CD4-positive, alpha-beta T cell treated with Interleukin-12 subunit alpha and Interleukin-12 subunit beta, for 1 hour (primary cell): ENCODE data around the gene ZFAND2B.
A peak's percentile ranks its signal among the peaks of the same experiment; 100 is the strongest.
"Not testable (repeated sequence)": the region's sequence is repeated elsewhere in the genome, so short reads cannot be mapped to it uniquely, and the experiment has no call there.

Source experiments
- DNase-seq: peaks from one replicate; pipeline ENCODE4 v3.0.0-alpha.2; 2020

Gene ZFAND2B

DNA sequence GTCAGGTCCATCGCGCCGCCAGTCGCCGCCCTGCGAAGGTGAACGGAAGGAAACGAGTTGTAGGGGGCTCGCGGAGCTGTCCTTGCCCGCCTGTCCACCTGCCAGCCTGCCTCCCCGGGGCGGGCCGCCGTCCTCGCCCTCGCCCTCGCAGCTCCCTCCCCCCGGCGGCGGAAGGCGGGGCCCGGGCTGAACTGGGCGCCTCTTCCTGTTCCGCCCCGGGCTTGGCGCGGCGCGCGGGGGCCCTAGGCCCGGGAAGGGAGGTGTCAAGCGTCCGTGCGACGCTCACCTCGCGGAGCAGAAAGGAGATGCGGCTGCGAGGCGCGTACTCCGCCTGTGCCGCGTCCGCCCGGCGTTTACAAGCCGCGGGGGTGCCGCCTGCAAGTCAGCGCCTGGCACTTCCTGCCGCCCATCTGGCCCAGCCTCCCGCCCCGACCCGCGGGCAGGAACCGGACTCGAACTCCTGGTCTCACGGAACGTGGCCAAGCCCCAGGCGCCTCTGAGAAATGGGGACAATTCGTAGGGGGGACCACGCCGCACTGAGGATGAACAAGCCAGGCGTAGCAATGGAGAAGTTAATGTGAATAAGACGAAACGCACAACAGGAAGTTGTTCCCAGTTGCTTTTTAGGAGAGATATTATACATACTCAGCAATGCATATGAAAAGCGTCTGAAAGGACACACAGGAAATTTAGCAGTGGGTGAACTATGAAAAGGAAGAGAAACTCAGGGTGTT, 29.6 kb upstream of the ZFAND2B start, which contains the start of gene CNPPD1:
Gene CNPPD1, minus strand, starts transcription at position 108 of the 734 bp plus-strand sequence. Its CDS starts 97 bp downstream, at position 11.
- DNase-seq = peak; percentile 90

DNA sequence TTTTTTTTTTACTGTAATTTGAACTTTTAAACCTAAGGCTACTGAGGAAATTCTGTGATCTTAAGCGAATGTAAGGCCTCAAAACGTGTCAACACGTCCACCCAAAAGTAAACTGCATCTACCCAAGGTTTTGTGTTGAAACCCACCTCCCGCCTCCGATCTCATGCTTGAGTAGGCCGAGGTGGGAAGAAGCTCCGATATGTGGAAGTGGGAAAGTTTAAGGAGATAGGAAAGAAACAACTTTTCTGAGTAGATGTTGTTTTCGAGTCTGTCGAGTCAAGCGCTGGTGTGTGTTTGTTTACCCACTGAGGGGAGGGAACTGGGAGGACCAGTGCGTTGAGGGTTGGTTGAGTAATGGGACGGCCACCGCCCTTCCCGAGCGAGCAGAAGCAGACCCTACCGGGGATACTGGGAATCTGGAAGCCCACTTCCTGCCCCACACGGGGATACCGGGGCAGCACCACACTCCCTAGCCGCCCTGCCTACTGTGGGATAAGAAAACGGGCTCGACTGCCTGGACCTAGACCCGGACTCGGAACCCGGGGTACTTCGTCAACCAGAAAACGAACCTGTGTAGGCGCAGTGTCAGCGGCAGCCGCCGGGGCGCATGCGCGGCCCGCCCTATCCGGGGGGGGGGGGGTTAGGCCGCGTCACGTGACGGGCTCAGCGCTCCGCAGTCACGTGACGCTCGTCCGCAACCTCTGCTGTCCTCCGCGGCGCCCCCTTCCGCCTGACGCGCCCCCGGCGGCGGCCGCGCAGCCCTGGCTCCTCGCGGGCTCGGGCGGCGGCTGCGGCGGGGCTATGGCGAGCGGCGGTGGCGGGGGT, 28.8 kb upstream of the ZFAND2B start, which contains the start of gene RETREG2:
Gene RETREG2, plus strand, starts transcription at position 724 of the 825 bp plus-strand sequence. Its CDS starts 78 bp downstream, at position 802.
- peak; percentile 90 for DNase-seq

DNA sequence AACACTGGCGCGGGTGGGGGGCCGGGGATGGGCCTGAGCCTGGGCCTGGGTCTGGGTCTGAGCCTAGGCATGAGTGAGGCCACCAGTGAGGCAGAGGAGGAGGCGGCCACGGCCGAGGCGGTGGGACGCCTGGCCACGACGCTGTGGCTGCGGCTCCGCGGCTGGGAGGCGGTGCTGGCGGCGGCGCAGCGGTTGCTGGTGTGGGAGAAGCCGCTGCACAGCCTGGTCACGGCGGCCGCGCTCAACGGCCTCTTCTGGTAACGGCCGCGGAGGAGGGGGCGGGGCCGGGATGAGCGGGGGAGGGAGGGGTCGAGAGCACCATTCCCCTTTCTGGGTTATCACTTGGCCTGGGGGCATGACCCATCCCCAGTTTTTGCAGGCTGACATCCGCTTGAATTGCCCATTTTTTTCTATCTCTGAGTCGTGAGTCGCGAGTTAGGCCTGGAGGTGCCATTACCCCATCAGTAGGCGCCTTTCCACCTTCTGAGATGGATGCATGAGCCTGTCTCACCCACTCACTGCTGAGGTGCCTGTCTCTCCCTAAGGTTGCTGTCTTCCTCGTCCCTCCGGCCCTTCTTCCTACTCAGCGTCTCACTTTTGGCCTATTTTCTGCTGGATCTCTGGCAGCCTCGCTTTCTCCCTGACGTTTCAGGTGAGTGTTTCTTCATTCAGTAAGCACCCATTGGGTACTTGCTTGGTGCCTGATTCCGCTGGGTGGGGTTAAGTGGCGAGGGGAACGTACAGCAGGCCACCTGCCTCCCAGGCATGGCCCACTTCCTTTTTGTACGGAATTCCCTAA, 28.0 kb upstream of the ZFAND2B start:
- DNase-seq = peak; percentile 47

DNA sequence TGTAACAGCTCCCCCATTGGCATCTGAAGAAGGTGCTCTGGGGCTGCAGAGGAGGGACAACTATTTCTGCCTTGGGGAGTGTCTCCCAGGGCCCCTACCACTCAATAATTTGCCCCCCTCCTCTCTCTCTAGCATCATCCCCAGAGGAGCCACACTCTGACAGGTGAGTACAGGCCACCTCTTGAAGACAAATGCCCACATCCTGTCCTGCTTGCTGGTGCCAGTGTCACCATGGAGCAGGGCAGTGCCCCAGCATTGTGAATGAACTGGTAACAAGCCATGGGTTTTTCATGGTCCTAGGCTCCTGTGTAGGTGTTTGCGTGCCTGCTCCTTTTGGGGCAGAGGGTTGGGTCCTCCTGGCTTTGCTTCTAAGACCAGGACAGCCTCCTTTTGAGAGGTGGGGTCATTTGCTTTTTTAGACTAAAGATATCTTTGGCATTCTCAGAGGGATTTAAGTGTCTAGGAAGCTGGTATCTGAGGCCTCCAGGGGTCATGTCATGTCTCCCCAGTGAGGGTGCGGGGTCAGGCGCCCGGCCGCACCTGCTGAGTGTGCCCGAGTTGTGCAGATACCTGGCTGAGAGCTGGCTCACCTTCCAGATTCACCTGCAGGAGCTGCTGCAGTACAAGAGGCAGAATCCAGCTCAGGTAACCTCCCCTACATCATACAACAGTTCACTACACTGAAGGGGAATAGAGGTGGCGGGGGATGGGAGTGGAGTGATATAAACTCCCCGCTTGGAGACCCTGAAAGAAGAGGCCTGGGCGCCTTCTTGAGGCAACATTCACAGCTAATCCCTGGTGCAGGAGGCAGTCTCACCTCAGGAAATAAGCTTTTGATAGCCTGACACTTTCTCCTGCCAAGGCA, 26.7 kb upstream of the ZFAND2B start:
- no peak for DNase-seq

DNA sequence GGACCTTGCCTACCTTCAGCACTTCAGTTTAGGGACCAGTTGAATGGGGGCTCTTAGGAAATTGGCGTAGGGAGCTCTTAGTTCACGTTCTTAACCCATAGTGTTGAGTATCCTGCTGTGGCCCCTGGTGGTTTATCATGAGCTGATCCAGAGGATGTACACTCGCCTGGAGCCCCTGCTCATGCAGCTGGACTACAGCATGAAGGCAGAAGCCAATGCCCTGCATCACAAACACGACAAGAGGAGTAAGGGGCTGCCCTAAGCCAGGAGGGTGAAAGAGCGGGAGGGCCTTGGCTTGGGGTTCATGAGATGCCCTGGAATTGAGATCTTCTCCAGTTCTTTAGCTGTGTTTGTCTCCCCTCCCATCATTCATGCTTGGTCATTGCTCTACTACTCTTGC, 25.6 kb upstream of the ZFAND2B start:
- DNase-seq = no peak

DNA sequence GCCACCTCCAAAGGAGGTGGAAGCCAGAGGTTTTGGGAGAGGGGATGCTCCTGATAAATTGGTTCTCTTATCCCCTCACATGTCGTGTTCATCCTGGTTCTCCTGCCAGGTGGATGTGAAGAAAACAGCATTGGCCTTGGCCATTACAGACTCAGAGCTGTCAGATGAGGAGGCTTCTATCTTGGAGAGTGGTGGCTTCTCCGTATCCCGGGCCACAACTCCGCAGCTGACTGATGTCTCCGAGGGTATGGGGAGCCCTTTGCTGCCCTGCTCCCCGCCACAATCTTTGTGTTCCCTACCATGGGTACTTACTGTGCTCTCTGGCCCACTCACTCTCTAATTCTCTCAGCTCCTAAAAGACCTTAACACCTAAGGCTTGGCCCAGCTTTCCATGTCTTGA, 25.1 kb upstream of the ZFAND2B start:
- DNase-seq = no peak

DNA sequence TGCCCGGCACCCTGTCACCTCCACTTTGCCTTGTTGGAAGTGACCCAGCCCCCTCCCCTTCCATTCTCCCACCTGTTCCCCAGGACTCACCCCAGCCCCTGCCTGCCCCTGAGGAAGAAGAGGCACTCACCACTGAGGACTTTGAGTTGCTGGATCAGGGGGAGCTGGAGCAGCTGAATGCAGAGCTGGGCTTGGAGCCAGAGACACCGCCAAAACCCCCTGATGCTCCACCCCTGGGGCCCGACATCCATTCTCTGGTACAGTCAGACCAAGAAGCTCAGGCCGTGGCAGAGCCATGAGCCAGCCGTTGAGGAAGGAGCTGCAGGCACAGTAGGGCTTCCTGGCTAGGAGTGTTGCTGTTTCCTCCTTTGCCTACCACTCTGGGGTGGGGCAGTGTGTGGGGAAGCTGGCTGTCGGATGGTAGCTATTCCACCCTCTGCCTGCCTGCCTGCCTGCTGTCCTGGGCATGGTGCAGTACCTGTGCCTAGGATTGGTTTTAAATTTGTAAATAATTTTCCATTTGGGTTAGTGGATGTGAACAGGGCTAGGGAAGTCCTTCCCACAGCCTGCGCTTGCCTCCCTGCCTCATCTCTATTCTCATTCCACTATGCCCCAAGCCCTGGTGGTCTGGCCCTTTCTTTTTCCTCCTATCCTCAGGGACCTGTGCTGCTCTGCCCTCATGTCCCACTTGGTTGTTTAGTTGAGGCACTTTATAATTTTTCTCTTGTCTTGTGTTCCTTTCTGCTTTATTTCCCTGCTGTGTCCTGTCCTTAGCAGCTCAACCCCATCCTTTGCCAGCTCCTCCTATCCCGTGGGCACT, 24.0 kb upstream of the ZFAND2B start:
- no peak for DNase-seq

DNA sequence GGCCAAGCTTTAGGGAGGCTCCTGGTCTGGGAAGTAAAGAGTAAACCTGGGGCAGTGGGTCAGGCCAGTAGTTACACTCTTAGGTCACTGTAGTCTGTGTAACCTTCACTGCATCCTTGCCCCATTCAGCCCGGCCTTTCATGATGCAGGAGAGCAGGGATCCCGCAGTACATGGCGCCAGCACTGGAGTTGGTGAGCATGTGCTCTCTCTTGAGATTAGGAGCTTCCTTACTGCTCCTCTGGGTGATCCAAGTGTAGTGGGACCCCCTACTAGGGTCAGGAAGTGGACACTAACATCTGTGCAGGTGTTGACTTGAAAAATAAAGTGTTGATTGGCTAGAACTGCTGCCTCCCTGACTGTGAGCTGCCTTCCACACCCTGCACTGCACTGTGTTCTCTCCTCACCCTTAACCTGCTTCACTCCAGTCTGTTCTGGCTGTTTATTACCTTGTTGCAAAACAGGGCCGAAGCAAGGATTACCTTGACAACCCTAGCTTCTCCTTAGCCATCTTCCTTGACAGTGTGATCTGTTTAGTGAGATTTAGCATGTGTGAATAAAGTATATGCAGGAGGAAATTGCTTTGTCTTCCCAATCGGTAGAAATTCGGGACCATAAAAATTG, 23.3 kb upstream of the ZFAND2B start:
- DNase-seq = no peak

DNA sequence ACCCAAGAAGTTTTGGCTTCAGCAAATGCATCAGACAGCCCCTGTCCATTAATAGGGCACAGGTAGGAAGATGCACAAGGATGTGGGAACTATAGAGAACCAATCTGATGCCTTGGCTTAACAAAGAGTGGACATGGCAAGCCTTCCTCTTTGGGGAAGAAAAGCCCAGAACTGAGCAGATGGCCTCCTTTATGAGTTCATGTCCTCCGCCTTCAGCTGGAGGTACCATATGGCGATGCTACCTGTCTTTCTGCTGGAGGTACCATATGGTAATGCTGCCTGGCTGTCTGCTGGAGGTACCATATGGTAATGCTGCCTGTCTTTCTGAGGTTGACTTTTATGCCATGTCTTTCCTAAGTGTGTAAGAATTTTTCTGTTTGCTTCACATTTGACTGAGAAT, 22.5 kb upstream of the ZFAND2B start:
- no peak for DNase-seq

DNA sequence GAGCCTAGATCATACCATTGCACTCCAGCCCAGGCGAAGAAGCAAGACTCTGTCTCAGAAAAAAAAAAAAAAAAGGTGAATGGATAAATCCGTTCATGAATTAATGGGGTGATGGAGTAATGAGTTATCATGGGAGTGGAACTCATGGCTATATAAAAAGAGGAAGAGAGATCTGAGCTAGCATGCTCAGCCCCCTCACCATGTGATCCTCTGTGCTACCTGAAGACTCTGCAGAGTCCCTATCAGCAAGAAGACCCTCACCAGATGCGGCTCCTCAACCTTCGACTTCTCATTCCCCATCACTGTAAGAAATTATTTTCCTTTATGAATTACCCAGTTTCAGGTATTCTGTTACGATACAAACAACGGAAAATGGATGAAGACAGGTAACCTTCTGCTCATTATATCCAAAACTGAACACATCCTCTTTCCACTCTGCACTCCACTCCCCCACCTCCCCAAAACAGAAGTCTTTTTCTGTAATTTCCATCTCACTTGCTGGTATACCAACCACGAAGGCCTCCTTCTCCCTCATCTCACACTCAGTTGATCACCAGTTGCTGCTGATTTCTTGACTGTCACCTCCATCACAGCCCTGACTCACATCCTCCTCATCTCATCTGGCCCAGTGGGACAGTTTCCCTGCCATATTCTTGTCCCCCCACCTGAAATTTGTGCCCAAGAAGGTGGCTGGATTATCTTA, 19.7 kb upstream of the ZFAND2B start:
- no peak for DNase-seq

DNA sequence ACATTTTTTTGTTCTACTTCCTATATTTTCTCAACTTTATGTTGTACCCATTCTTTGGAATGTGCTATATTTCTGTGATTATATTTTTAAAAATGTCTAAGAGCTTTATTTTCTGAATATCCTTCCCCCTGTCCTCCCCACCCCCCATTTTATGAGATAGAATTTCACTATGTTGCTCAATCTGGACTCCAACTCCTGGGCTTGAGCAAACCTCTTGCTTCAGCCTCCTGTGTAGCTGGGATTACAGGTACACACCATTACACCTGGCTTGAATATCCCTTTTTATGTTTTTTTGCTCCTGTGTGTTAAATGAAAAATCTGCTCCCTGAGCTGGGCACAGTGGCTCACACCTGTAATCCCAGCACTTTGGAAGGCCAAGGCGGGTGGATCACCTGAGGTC, 9.2 kb upstream of the ZFAND2B start:
- DNase-seq = no peak

DNA sequence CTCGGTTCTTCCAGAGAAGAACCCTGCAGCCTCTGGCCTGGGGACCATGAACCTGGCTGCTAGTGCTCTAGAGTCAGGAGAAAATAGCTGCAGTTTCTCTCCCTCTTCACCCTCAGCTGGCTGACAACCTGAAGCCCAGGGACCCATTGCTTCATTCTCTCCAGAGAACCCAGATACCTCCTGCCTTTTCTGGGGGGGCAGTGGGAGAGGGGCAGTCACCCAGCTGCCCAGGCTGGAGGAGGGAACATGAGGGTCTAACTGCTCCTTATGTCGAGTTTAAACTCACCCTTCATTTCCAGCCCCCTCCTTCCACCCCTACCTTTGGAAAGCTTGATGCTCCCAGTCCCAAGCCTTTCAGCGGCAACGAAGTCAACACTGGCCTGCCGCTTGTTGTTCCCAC, 7.6 kb upstream of the ZFAND2B start:
- DNase-seq = no peak

DNA sequence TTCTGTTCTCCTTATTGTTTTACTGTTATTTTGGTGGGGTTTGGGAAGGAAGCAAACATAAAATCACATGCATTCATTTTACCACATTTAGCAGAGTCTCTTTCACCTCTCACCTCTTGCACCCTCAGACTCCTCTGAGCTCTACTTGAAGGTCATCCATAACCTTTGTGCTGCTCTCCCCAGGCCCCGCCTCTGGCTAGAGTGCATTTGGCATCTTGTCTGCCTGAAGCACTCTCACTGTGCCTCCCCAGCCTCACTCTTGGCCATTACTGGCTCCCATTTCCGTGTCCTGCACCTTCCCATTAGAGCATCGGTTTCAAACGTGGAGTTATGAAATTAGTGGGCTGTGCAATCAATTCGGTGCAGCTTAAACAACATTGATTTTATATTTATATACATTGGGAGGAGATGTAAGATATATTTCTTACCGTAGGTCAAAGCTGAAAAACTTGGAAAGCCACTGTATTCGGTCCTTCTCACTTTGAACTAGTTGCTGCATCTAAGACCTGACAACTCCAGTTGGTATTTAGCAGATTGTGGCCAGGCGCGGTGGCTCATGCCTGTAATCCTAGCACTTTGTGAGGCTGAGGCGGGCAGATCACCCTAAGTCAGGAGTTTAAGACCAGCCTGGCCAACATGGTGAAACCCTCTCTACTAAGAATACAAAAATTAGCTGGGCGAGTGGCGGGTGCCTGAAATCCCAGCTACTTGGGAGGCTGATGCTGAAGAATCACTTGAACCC, 6.9 kb upstream of the ZFAND2B start:
- DNase-seq = no peak

DNA sequence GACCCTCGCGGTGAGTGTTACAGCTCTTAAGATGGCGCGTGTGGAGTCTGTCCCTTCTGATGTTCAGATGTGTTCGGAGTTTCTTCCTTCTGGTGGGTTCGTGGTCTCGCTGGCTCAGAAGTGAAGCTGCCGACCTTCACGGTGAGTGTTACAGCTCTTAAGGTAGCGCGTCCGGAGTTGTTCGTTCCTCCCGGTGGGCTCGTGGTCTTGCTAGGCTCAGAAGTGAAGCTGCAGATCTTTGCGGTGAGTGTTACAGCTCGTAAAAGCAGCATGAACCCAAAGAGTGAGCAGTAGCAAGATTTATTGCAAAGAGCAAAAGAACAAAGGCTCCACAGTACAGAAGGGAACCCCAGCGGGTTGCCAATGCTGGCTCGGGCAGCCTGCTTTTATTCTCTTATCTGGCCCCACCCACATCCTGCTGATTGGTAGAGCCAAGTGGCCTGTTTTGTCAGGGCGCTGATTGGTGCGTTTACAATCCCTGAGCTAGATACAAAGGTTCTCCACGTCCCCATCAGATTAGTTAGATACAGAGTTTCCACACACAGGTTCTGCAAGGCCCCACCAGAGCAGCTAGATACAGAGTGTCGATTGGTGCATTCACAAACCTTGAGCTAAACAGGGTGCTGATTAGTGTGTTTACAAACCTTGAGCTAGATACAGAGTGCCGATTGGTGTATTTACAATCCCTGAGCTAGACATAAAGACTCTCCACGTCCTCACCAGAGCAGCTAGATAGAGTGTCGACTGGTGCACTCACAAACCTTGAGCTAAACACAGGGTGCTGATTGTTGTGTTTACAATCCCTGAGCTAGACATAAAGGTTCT, 5.9 kb upstream of the ZFAND2B start:
- DNase-seq = peak; percentile 60

DNA sequence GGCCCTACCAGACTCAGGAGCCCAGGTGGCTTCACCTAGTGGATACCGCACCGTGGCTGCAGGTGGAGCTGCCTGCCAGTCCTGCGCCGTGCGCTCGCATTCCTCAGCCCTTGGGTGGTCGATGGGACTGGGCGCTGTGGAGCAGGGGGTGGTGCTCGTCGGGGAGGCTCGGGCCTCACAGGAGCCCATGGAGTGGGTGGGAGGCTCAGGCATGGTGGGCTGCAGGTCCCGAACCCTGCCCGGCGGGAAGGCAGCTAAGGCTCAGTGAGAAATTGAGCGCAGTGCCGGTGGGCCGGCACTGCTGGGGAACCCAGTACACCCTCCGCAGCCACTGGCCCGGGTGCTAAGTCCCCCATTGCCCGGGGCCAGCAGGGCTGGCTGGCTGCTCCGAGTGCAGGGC, 5.3 kb upstream of the ZFAND2B start:
- DNase-seq = not testable (repeated sequence)

DNA sequence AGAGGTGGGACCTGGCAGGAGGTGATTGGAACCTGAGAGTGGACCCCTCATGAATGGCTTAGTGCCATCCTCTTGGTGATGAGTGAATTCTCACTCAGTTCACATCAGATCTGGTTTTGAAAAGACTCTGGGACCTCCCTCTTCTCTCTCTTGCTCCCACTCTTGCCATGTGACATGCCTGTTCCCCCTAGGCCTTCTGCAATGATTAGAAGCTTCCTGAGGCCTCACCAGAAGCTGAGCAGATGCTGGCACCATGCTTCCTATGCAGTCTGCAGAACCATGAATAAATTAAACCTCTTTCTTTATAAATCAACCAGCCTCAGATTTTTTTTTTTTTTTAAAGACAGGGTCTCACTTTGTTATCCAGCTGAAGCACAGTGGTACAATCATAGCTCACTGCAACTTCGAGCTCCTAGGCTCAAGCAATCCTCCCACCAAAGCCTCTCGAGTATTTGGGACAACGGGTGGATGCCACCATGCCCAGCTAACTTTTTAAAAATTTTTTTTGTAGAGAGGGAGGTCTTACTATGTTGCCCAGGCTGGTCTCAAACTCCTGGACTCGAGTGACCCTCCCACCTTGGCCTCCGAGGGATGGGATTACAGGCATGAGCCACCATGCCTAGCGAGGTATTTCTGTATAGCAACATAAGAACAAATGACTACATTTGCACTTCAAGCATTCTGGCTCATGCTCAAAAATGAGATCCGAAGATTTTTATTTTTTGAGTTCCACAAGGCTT, 2.0 kb upstream of the ZFAND2B start:
- DNase-seq = no peak

DNA sequence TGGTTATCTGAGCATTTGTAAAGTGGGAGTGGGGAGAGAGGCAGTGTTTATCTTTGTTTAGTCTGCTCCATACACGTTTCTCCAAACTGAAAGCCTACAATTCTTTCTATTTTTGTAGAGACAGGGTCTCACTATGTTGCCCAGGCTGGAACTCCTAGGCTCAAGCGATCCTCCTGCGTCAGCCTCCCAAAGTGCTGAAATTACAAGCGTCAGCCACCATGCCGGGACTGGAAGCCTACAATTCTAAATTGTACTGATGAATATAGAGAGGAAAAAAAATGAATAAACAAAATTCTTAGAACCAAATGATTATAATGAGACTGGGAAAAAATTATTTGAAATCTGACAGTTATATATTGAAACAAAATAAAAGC, 1.4 kb upstream of the ZFAND2B start:
- no peak for DNase-seq

DNA sequence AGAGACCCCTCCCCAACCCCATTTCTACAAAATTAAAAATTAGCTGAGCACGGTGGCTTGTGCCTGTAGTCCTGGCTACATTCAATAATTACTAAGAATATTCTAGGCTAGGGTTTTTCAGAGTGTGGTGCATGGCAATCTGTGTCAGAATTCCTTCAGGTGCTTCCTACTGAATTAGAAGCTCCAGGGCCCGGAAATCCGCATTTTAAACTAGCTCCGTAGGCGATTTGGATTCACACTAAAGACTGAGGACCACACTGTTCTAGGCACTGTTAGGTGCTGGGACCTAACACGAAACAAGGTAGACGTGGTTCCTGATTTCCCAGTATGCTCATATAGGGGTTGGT, 628 bp upstream of the ZFAND2B start:
- DNase-seq = no peak
